IMR-90 (cell line): Measurements from ENCODE around the gene PMP22. TPM values are rescaled to one million over a fixed set of nuclear protein-coding genes. Genes with fewer than 3 reads are reported as not detected.

ENCODE experiments used
- ATAC-seq: fragments of 200-7000 bp; cut with Tn5 transposase; 2 replicates; pipeline ENCODE4 v1.9.1; 2020; ENCODE audit warnings: low read depth, mild to moderate bottlenecking, moderate library complexity
- BruUV-seq: library from RNA; stranded (reverse); fragments of 400-500 nt; replicated peaks from 2 replicates; lab custom pipeline; 2021; lab: Mats Ljungman, UMichigan
- CTCF ChIA-PET: fragments of 300-600 bp; formaldehyde crosslinking; extraction: SDS; loops from one replicate; lab custom pipeline; 2021; ENCODE audit warnings: antibody characterized with exemption; lab: Yijun Ruan, JAX
- POLR2A ChIA-PET: fragments of 300-600 bp; sonication (Branson Sonifier 250); formaldehyde crosslinking; loops from one replicate; lab custom pipeline; 2022; ENCODE audit warnings: antibody characterized with exemption; ENCODE audit not compliant: unreplicated experiment; lab: Charles Lee
- DNase-seq: peaks from one replicate; pipeline ENCODE4 v3.0.0; 2013
- H2AFZ ChIP-seq: replicated peaks from 2 replicates; pipeline ENCODE3; 2013; ENCODE audit warnings: low read length, mild to moderate bottlenecking; ENCODE audit not compliant: poor library complexity
- H2AK5ac ChIP-seq: 2 replicates; pipeline ENCODE4 v1.6.1; 2013; ENCODE audit warnings: low read depth, low read length, inconsistent platforms
- H2AK9ac ChIP-seq: replicated peaks from 2 replicates; pipeline ENCODE3; 2013; ENCODE audit warnings: mild to moderate bottlenecking, low read depth, low read length, moderate library complexity; ENCODE audit not compliant: poor library complexity
- H2BK120ac ChIP-seq: 2 replicates; pipeline ENCODE4 v1.6.1; 2013; ENCODE audit warnings: low read depth, low read length, inconsistent platforms
- H2BK15ac ChIP-seq: 3 replicates; pipeline ENCODE4 v1.6.1; 2013; ENCODE audit warnings: low read depth, low read length, inconsistent platforms
- H2BK20ac ChIP-seq: 2 replicates; pipeline ENCODE4 v1.6.1; 2013; ENCODE audit warnings: low read depth, mild to moderate bottlenecking, inconsistent platforms, low read length, moderate library complexity
- H2BK5ac ChIP-seq: 2 replicates; pipeline ENCODE4 v1.6.1; 2013; ENCODE audit warnings: mild to moderate bottlenecking, low read depth, low read length, inconsistent platforms; ENCODE audit not compliant: poor library complexity, severe bottlenecking
- H3K14ac ChIP-seq: replicated peaks from 2 replicates; pipeline ENCODE4 v1.6.1; 2013; ENCODE audit warnings: low read depth, low read length, inconsistent platforms
- H3K18ac ChIP-seq: 2 replicates; pipeline ENCODE4 v1.6.1; 2013; ENCODE audit warnings: low read depth, low read length, control low read depth
- H3K23ac ChIP-seq: 2 replicates; pipeline ENCODE4 v1.6.1; 2013; ENCODE audit warnings: low read depth, low read length, inconsistent platforms
- H3K27ac ChIP-seq: 2 replicates; pipeline ENCODE4 v1.5.1; 2013; ENCODE audit warnings: mild to moderate bottlenecking, control low read depth, low read length; ENCODE audit not compliant: insufficient read depth
- H3K27me3 ChIP-seq: 2 replicates; pipeline ENCODE4 v1.6.1; 2013; ENCODE audit warnings: low read length; ENCODE audit not compliant: control insufficient read depth, insufficient read depth
- H3K36me3 ChIP-seq: 2 replicates; pipeline ENCODE4 v1.6.1; 2013; ENCODE audit warnings: low read length, mixed read lengths; ENCODE audit not compliant: control insufficient read depth, insufficient read depth
- H3K4ac ChIP-seq: 2 replicates; pipeline ENCODE4 v1.6.1; 2013; ENCODE audit warnings: low read depth, low read length, inconsistent platforms
- H3K4me1 ChIP-seq: 2 replicates; pipeline ENCODE4 v1.6.1; 2013; ENCODE audit warnings: low read length, mixed read lengths; ENCODE audit not compliant: control insufficient read depth, insufficient read depth
- H3K4me2 ChIP-seq: 2 replicates; pipeline ENCODE4 v1.6.1; 2013; ENCODE audit warnings: low read depth, mild to moderate bottlenecking, control low read depth, low read length, moderate library complexity
- H3K4me3 ChIP-seq: 2 replicates; pipeline ENCODE4 v1.5.1; 2013; ENCODE audit warnings: low read depth, mild to moderate bottlenecking, control low read depth, low read length, moderate library complexity; ENCODE audit not compliant: insufficient read depth
- H3K56ac ChIP-seq: 2 replicates; pipeline ENCODE4 v1.6.1; 2013; ENCODE audit warnings: low read length, inconsistent platforms; ENCODE audit not compliant: insufficient read depth; ENCODE audit errors: extremely low read depth
- H3K79me1 ChIP-seq, 2 experiments: 2 replicates each; pipeline ENCODE4 v1.6.1; 2013; ENCODE audit warnings: low read length in 2 of 2, inconsistent platforms in 1 of 2, low read depth in 1 of 2
- H3K9ac ChIP-seq: 2 replicates; pipeline ENCODE4 v1.6.1; 2013; ENCODE audit warnings: low read depth, low read length, control low read depth
- H3K9me1 ChIP-seq: 2 replicates; pipeline ENCODE4 v1.6.1; 2013; ENCODE audit warnings: low read length, inconsistent platforms; ENCODE audit not compliant: insufficient read depth
- H3K9me3 ChIP-seq: 2 replicates; pipeline ENCODE4 v1.6.1; 2013; ENCODE audit warnings: low read length; ENCODE audit not compliant: control insufficient read depth, insufficient read depth
- H4K20me1 ChIP-seq: 2 replicates; pipeline ENCODE4 v1.6.1; 2013; ENCODE audit warnings: low read length, inconsistent platforms; ENCODE audit not compliant: insufficient read depth
- H4K5ac ChIP-seq: 2 replicates; pipeline ENCODE4 v1.6.1; 2013; ENCODE audit warnings: mild to moderate bottlenecking, low read depth, low read length, control low read depth
- H4K8ac ChIP-seq, 2 experiments: 2 replicates each; pipeline ENCODE4 v1.6.1; 2013; ENCODE audit warnings: low read depth in 2 of 2, low read length in 2 of 2, control low read depth in 1 of 2, inconsistent platforms in 1 of 2
- H4K91ac ChIP-seq: 2 replicates; pipeline ENCODE4 v1.6.1; 2013; ENCODE audit warnings: low read depth, low read length, inconsistent platforms; ENCODE audit not compliant: insufficient read depth
- BHLHE40 ChIP-seq: fragments of 150-350 bp; IDR thresholded peaks from 2 replicates; pipeline ENCODE4 v1.6.1; 2016; ENCODE audit warnings: mild to moderate bottlenecking, low read depth, low read length
- RAD21 ChIP-seq: IDR thresholded peaks from 2 replicates; pipeline ENCODE4 v1.6.1; 2012; ENCODE audit warnings: low read length, improper control_type of control experiment
- USF2 ChIP-seq: fragments of 150-350 bp; IDR thresholded peaks from 2 replicates; pipeline ENCODE4 v1.6.1; 2017; ENCODE audit warnings: mild to moderate bottlenecking, antibody characterized with exemption, low read length, low read depth
- WGBS, 2 experiments: methylation state at CpG; one replicate each; pipeline versions ENCODE4 v1.1.5 to v1.1.7; 2013; ENCODE audit warnings: missing lambda C conversion rate in 2 of 2; ENCODE audit not compliant: insufficient read length in 1 of 2; ENCODE audit errors: extremely low coverage in 2 of 2; 5-methylcytosine and 5-hydroxymethylcytosine counted together
- dilution Hi-C: fragments of 300-500 bp; cut with HindIII; formaldehyde crosslinking; loops from one replicate; pipeline ENCODE4 v1.14.3; 2018; ENCODE audit warnings: low sequenced_read_pairs; ENCODE audit not compliant: unreplicated experiment
- in situ Hi-C: fragments of 300-500 bp; cut with MboI; formaldehyde crosslinking; loops from 3 replicates; pipeline ENCODE4 v1.14.3; 2019; ENCODE audit warnings: low sequenced_read_pairs, inconsistent platforms, mixed read lengths
- intact Hi-C: fragments of 100-400 bp; cut with micrococcal nuclease; formaldehyde crosslinking; loops from 2 replicates; pipeline ENCODE4 v1.10.0; 2022
- polyA plus RNA-seq, 3 experiments: library from polyadenylated mRNA; depleted of rRNA; stranded (reverse); fragments of >200 nt; gene quantifications; 2 replicates each; pipeline ENCODE4 v1.2.3, GENCODE V29; 2012; ENCODE audit warnings: low replicate concordance in 1 of 3
- total RNA-seq: library from RNA; depleted of rRNA; stranded (reverse); fragments of >200 nt; gene quantifications from 2 replicates; pipeline ENCODE4 v1.2.3, GENCODE V29; 2012
- TF ChIP-seq, protein P1 (sequence below): fragments of 150-350 bp; IDR thresholded peaks from 2 replicates; pipeline ENCODE4 v1.6.1; 2016; ENCODE audit warnings: low read depth, mild to moderate bottlenecking, low read length, moderate library complexity, borderline replicate concordance

PMP22 gene
- total and polyA plus RNA-seq, 2 of the 4 experiments (the other 2 are of a cell fraction), result 33.5 to 72.8 TPM

DNA sequence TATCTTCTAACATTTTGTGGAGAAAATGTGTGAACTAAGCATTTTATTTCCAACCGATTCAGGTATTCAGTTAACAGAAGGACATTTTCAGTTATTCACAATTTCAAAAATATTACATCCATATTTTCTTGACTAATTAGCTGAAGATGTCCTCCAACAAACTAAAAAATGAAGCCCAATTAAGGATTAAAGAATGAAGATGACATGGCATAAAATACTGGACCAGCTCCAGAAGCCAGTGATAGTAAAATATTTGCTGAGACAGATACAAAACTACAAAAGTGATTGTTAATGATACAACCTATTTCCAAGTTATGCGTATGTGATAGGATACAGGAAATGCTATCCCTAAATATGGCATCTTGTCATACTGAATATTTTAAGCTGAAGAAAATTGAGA is 48.6 kb downstream of the PMP22 start:
- no peak overlapping the region for H4K8ac ChIP-seq
- WGBS, 2 experiments, result no CpG with 5 or more reads among the region's 2 CpGs
- POLR2A ChIA-PET, result no interaction called here
- no peaks in the 10 kb centered on the region for H3K36me3 ChIP-seq
- no peak overlapping the region for H3K4ac ChIP-seq
- intact Hi-C loops, result no loop called here
- H3K9me1 ChIP-seq, result no peaks in the 10 kb centered on the region
- dilution Hi-C loops, result no loop called here
- no peak overlapping the region for H3K18ac ChIP-seq
- H4K91ac ChIP-seq, result no peak overlapping the region
- no peaks in the 10 kb centered on the region for H3K4me1 ChIP-seq
- CTCF ChIA-PET, result no interaction called here
- no peak overlapping the region for H4K5ac ChIP-seq
- no peak overlapping the region for H2BK5ac ChIP-seq
- H3K56ac ChIP-seq, result no peak overlapping the region
- H3K14ac ChIP-seq, result no peak overlapping the region
- no peaks in the 10 kb centered on the region for H3K79me1 ChIP-seq
- no peak overlapping the region for H3K4me3 ChIP-seq
- in situ Hi-C loops, result no loop called here
- DNase-seq (no peak), ATAC-seq (no peak)
- no peak overlapping the region for H2BK15ac ChIP-seq
- no peak overlapping the region for H3K23ac ChIP-seq
- H2AK9ac ChIP-seq, result no peak overlapping the region
- no peak overlapping the region for H3K9ac ChIP-seq
- no peak overlapping the region for H3K27ac ChIP-seq
- no peaks in the 10 kb centered on the region for H3K9me3 ChIP-seq
- H4K20me1 ChIP-seq, result no peaks in the 10 kb centered on the region
- no peaks in the 10 kb centered on the region; the same call in 1 of the 2 replicates for H3K27me3 ChIP-seq
- H2AFZ ChIP-seq, result no peak overlapping the region
- H3K4me2 ChIP-seq, result no peak overlapping the region
- TF ChIP-seq, protein P1, sequence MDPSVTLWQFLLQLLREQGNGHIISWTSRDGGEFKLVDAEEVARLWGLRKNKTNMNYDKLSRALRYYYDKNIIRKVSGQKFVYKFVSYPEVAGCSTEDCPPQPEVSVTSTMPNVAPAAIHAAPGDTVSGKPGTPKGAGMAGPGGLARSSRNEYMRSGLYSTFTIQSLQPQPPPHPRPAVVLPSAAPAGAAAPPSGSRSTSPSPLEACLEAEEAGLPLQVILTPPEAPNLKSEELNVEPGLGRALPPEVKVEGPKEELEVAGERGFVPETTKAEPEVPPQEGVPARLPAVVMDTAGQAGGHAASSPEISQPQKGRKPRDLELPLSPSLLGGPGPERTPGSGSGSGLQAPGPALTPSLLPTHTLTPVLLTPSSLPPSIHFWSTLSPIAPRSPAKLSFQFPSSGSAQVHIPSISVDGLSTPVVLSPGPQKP, result no peak
- TF ChIP-seq BHLHE40, result no peak
- TF ChIP-seq RAD21, result no peak
- no peak for TF ChIP-seq USF2
- H2BK20ac ChIP-seq, result no peak overlapping the region
- H2AK5ac ChIP-seq, result no peak overlapping the region
- BruUV-seq, result no TSS peak
- H2BK120ac ChIP-seq, result no peak overlapping the region
